COLO668 (cell line): ENCODE data around the gene CCDC57.
"Not testable (repeated sequence)": the region's sequence is repeated elsewhere in the genome, so short reads cannot be mapped to it uniquely, and the experiment has no call there.

Experiments used
- DNase-seq: peaks from one replicate; lab custom pipeline; 2025; ENCODE audit not compliant: unreplicated experiment; lab: John Stamatoyannopoulos, UW

CCDC57 gene

DNA sequence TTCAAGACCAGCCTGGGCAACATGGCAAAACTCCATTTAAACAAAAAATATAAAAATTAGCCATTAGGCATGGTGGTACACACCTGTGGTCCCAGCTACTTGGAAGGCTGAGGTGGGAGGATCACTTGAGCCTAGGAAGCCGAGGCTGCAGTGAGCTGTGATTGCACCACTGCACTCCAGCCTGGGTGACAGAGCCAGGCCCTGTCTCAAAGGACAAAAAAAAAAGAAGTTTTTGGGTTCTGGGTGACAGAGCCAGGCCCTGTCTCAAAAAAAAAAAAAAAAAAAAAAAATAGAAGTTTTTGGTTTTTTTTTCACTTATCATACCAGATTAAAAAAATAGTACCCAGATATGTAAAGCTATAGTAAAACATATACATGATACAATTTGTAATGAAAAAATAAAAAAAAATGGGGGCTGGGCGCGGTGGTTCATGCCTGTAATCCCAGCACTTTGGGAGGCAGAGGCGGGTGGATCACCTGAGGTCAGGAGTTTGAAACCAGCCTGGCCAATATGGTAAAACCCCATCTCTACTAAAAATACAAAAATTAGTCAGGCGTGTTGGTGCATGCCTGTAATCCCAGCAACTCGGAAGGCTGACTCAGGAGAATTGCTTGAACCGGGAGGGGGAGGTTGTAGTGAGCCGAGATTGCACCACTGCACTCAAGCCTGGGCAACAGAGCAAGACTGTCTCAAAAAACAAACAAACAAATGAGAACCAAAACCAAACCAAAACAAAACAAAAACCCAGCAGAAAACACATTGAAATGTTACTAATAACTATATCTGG lies 79.3 kb downstream of the CCDC57 start:
- not testable (repeated sequence) for DNase-seq

- DNase-seq: no peak
These were observed 83.5 kb downstream of the CCDC57 start for GRCh38 chr17:82129095-82129494.

DNA sequence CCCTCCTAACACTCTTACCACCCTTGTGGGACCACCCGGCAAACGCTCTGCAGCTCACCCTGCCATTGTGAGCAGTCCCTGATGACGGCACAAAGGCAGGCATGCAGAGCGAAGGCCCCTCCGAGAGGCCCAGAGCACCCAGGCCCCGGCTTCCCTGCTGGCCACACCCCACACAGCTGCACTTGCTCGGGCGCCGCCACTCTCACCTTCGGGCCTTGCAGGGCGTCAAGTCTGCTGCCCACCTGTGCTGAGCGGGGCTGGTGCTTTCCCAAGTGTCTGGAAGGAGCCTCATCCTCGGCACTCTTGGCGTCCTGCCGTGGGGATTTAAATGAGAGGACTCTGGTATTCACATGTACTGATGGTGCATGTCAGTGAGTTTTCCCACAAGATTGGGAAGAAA lies 84.4 kb downstream of the CCDC57 start:
- no peak for DNase-seq

DNA sequence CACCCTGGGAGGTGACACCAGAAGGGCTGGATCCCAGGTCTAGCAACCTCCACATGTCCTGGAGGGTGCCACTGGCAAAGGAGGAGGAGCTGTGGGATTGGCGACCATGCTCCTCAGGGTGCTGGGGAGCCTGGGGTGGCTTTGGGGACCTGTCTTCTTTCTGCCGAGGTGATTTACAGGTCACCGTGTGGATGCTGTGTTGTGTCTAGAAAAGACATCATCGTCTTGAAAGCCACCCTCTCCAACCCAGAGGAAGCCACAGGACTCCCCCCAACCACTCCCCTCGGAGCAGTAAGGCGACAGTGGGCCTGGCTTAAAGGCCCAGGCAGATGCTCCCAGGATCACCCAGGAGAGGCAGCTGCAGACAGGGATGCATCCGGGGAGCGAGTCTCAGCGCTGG lies 84.9 kb downstream of the CCDC57 start:
- no peak for DNase-seq

GRCh38 chr17:82127315-82127595 lies 85.4 kb downstream of the CCDC57 start:
- DNase-seq: no peak

DNA sequence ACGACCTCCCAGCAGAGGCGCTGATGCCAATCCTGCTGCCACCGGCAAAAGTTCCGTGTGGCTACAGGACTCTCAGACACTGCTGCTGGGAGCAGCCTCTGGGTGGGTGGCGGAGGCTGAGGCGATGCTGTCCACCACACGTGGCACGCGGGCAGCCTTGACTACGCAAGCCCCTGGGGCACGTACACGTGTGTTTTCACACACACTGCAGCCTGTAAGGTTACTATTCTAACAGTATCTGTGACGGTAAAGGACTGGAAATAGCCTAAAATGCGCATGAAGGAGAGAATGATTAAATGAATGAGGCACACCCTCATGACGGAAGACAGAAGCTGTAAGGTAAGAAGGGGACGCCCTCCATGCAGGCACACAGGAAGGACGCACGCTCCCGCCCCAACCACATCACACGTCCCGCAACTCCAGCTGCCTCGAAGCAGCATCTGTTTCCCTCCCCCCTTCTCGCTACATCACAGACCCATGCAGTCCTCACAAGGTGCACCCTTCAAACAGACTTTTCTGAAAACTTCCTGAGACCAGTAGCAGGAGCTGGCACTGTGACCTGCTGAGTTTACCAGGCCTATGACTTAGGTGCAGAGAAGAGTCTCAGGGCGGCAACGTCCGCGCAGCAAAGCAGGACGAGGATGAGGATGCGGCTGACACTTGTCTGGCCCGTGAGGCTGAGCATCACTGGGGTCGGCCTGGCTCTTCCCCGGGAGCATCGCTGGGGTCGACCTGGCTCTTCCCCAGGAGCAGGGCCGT lies 85.9 kb downstream of the CCDC57 start:
- DNase-seq: no peak

- DNase-seq: no peak
These were observed 88.5 kb downstream of the CCDC57 start for GRCh38 chr17:82124101-82124500.

DNA sequence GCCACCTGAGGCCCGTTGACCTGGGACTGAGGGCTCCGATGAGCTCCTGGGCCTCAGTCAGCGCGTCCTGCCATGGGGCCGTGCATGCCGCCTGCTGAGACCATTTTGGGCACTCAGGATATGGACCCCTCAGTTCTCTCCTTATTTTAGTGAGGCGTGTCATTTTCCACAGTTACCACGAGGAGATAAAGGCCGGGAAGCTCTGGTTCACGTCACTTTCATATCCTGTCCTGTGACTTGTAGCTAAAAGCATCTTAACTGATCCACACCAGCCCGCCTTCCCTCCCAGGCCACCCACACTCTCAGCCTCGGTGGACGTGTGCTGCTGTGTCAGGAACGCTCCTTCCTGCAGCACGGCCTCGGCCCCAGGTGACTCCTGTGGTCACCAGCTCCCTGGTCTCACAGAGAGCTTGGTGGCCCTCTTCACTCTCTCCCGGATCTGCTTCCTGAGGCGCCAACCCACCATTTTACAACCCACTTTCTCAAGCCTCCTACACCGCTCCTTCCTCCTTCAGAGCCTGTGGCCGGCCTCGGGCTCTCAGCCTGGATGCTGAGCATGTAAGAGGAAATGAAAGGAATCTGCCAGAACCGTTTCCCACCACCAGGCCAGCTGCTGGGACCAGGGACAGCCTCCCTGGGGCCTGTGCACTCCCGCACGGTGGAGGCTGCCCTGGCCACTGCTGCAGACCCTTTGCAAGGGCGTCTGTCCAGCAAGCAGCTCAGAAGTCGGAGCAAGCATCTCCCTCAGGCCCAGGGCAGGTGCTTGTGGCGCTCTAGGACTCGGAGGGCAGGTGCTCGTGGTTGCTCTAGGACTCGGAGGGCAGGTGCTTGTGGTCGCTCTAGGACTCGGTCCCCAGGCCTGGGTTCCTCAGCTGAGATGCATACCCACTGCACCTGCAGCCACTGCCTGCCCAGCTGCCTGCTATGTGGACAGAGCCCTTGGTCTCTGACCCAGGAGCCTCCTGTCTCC lies 90.7 kb downstream of the CCDC57 start:
- DNase-seq: peak; percentile 78

DNA sequence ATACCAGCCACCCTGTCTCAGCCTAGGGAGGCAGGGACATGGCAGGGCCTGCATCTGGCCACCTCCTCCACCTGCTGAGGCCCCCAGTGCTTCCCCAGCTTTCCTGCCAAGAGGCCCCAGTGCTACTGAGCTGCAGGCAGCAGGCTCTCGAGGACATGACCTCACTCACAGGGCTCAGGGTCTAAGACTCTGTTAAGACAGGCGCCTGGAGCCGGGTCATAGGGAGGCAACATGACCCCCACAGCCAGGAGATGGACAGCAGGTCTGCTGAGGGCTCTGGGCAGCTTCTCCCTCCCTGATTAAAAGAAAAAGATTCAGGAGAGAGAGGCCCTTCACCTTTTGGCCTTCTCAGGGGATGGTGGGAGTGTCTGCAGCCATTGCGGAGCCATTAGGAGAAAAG lies 91.4 kb downstream of the CCDC57 start:
- DNase-seq: no peak

- DNase-seq: no peak
These were observed 92.5 kb downstream of the CCDC57 start for GRCh38 chr17:82120148-82120547.

DNA sequence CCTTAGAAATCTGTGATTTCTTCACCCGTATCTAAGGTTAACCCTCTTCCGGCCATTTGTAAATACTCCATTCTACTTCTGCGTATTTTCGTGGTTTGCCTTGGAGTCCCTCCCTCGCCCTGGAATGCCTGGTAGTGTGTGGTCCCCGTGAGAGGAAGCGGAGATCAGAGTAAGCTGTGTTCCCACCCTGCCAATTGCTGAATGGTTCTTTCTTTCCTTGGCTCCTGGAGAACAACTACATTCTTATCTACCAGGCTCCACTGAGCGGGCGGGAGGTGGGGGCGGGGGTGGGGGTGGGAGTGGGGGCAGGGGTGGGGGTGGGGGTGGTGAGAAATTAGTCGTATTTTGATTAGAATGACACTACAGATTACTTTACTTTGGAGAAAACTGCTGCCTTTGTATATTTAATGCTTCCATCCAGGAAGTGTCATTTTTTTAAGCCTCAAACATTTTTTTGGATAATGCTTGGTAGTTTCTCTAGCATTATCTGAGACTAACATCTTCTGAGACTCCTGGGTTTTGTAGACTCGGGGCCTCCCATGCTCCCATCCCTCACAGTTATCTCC lies 93.7 kb downstream of the CCDC57 start:
- DNase-seq: no peak

- DNase-seq: no peak
These were observed 94.4 kb downstream of the CCDC57 start for GRCh38 chr17:82118168-82118814.

DNA sequence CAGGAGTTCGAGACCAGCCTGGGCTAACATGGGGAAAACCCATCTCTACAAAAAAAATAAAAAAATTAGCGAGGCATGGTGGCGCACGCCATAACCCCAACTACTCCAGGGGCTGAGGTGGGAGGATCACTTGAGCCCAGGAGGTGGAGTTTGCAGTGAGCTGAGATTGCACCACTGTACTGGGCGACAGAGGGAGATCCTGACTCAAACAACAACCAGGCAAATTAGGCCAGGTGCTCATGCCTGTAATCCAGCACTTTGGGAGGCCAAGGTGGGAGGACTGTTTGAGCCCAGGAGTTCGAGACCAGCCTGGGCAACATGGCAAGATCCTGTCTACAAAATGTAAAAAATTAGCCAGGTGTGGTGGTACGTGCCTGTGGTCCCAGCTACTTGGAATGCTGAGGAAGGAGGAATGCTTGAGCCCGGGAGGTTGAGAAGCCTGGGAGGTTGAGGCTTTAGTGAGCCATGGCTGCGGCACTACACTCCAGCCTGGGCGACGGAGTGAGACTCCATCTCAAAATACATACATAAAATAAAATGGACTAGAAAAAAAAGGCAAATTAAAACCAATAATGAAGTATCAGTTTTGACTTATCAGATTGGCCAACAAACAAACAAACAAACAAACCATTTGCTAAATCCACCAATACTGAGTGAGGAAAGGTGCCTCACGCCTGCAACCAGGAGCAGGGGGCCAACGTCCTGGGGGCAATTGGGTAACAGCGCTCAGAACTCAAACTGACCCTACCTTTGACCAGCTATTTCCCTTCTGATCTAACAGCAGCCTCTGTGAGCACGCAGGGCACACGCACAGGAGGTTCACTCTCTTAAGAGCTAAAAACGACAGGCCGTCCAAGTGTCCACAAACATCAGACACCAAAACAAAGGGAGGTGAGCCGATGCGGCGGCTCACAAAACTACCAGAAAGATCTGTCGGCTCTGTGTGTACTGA lies 95.2 kb downstream of the CCDC57 start:
- DNase-seq: no peak

- DNase-seq: no peak
These were observed 96.4 kb downstream of the CCDC57 start for GRCh38 chr17:82116246-82116645.

GRCh38 chr17:82114872-82115271 lies 97.8 kb downstream of the CCDC57 start:
- DNase-seq: no peak

- DNase-seq: no peak
These were observed 98.2 kb downstream of the CCDC57 start for GRCh38 chr17:82114447-82114846.

DNA sequence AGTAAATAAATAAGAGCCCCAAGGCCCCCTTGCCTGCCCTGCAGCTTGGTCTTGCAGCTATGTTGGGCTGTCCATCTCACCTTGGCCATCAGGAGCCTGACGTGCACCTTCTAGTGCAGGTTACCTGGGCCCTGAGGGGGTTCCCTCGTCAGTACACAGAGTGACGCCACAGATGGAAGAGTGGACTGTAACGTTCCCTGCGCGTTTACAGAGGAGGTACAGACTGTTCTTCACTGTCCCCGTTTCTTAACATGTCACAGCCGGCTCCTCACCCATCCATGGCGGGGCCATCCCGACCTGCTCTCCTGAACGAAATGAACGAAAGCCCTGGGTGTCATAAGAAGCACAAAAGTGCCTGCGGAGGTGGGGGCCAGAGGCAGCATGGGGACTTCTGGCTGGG lies 98.7 kb downstream of the CCDC57 start:
- no peak for DNase-seq

GRCh38 chr17:82113422-82113821 lies 99.2 kb downstream of the CCDC57 start:
- no peak for DNase-seq

DNA sequence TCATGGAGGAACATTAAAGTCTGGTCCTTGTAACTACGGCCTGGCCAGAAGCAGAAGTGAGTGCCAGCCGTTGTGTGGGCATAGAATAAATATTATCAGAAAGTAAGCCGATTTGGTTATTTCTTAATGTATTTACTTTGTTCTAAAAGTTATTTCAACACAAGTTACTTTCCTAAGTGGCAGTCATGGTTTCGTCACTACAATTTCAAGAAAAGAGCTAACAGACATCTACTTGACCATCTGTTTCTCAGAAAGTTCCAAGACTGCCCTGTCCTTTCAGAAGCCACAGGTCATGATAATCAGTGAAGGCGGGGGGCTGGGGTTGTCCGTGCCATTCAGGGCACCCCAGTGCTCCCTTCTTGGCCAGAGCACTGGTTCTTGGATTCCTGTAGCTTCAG lies 99.7 kb downstream of the CCDC57 start:
- DNase-seq: no peak
